Stimulated activated CD8-positive, alpha-beta memory T cell treated with anti-CD3 and anti-CD28 coated beads, Interleukin-4, amount 100 ng/mL, for 1 hour (primary cell): Measurements from ENCODE around the gene UBL7.
A peak's percentile ranks its signal among the peaks of the same experiment; 100 is the strongest.
"Not testable (repeated sequence)": the region's sequence is repeated elsewhere in the genome, so short reads cannot be mapped to it uniquely, and the experiment has no call there.

Source experiments
- DNase-seq, 2 donors: peaks; one replicate each; pipeline ENCODE4 v3.0.0-alpha.2; 2020; ENCODE audit warnings: low read depth in 2 of 2, low spot score in 1 of 2

Gene UBL7

GRCh38 chr15:74460871-74461846 is at the start of gene UBL7:
Gene UBL7 (minus strand): TSS chr15:74461160. CDS start chr15:74458867, 2,293 bp downstream.
- DNase-seq: peak; percentile 93 to 95

- no peak for DNase-seq
Measured at GRCh38 chr15:74506515-74506840, 45.5 kb upstream of the UBL7 start.

GRCh38 chr15:74505837-74506514 is 45.0 kb upstream of the UBL7 start:
- DNase-seq: no peak

- no peak for DNase-seq
Measured at GRCh38 chr15:74504836-74505235, 43.9 kb upstream of the UBL7 start.

GRCh38 chr15:74504418-74504817 is 43.5 kb upstream of the UBL7 start:
- no peak for DNase-seq

- no peak for DNase-seq
Measured at GRCh38 chr15:74502301-74502700, 41.3 kb upstream of the UBL7 start.

- no peak for DNase-seq
Measured at GRCh38 chr15:74500401-74500800, 39.4 kb upstream of the UBL7 start.

GRCh38 chr15:74499366-74499765 is 38.4 kb upstream of the UBL7 start:
- DNase-seq: no peak

GRCh38 chr15:74497584-74497983 is 36.6 kb upstream of the UBL7 start:
- DNase-seq: no peak

GRCh38 chr15:74496648-74497047 is 35.7 kb upstream of the UBL7 start:
- DNase-seq: no peak

GRCh38 chr15:74490339-74490689 is 29.4 kb upstream of the UBL7 start:
- no peak for DNase-seq

GRCh38 chr15:74489518-74490338 is 28.8 kb upstream of the UBL7 start:
- DNase-seq: peak; percentile 44 to 54

- DNase-seq: no peak
Measured at GRCh38 chr15:74488776-74489175, 27.8 kb upstream of the UBL7 start.

- DNase-seq: no peak
Measured at GRCh38 chr15:74482661-74483060, 21.7 kb upstream of the UBL7 start.

- DNase-seq: not testable (repeated sequence)
Measured at GRCh38 chr15:74480364-74480763, 19.4 kb upstream of the UBL7 start.

- DNase-seq: not testable (repeated sequence)
Measured at GRCh38 chr15:74471621-74472020, 10.7 kb upstream of the UBL7 start.

- DNase-seq: no peak
Measured at GRCh38 chr15:74470631-74471395, 9.9 kb upstream of the UBL7 start.

- DNase-seq: no peak
Measured at GRCh38 chr15:74468341-74469032, 7.5 kb upstream of the UBL7 start.

GRCh38 chr15:74466570-74466969 is 5.6 kb upstream of the UBL7 start:
- DNase-seq: no peak

GRCh38 chr15:74464897-74465296 is 3.9 kb upstream of the UBL7 start:
- DNase-seq: no peak
